GM12878 (cell line): ENCODE data around the gene FTO. TPM values are rescaled to one million over a fixed set of nuclear protein-coding genes. Genes with fewer than 3 reads are reported as not detected.

Source experiments
- ATAC-seq: fragments of 200-7000 bp; cut with Tn5 transposase; 3 replicates; pipeline ENCODE4 v1.9.1; 2020; ENCODE audit warnings: mild to moderate bottlenecking, moderate library complexity
- BruUV-seq: library from RNA; stranded (reverse); fragments of 400-500 nt; replicated peaks from 2 replicates; lab custom pipeline; 2021; lab: Mats Ljungman, UMichigan
- CTCF ChIA-PET: fragments of 300-600 bp; sonication (Branson Sonifier 250); formaldehyde crosslinking; extraction: SDS; loops from one replicate; lab custom pipeline; 2021; ENCODE audit warnings: inconsistent platforms; lab: Yijun Ruan, JAX
- POLR2A ChIA-PET: fragments of 350-600 bp; formaldehyde crosslinking; extraction: SDS; loops from one replicate; lab custom pipeline; 2021; ENCODE audit warnings: inconsistent platforms; lab: Charles Lee
- RAD21 ChIA-PET: fragments of 300-600 bp; sonication (Branson Sonifier 250); formaldehyde crosslinking; loops from one replicate; lab custom pipeline; 2023; ENCODE audit warnings: antibody characterized with exemption; ENCODE audit not compliant: unreplicated experiment; lab: Charles Lee
- SMC1A ChIA-PET: fragments of 300-600 bp; sonication (Branson Sonifier 250); formaldehyde crosslinking; loops from one replicate; lab custom pipeline; 2023; ENCODE audit not compliant: unreplicated experiment, uncharacterized antibody; lab: Charles Lee
- DNase-seq: peaks from one replicate; pipeline ENCODE4 v3.0.0-alpha.2; 2011; ENCODE audit warnings: low read depth, low spot score
- FAIRE-seq: peaks from 3 replicates; lab custom pipeline; 2011; peaks lifted over from hg19 to GRCh38; lab: Jason Lieb, UNC
- H2AFZ ChIP-seq: 2 replicates; pipeline ENCODE4 v1.6.0; 2011; ENCODE audit warnings: low read depth, low read length, control low read depth; ENCODE audit not compliant: control insufficient read depth
- H3K27ac ChIP-seq: 2 replicates; pipeline ENCODE4 v1.5.1; 2011; ENCODE audit warnings: control low read depth; ENCODE audit not compliant: control insufficient read depth, insufficient read depth
- H3K27me3 ChIP-seq, 2 experiments: replicated peaks in 1 of 2; 2 replicates each; pipeline versions ENCODE4 v1.6.0 to v1.6.1; 2011; ENCODE audit warnings: low read length in 1 of 2; ENCODE audit not compliant: control insufficient read depth in 2 of 2, insufficient read depth in 2 of 2
- H3K36me3 ChIP-seq, 2 experiments: 2 replicates each; pipeline ENCODE4 v1.5.1; 2011; ENCODE audit warnings: low read length in 1 of 2; ENCODE audit not compliant: control insufficient read depth in 2 of 2, insufficient read depth in 2 of 2
- H3K4me1 ChIP-seq: 2 replicates; pipeline ENCODE4 v1.6.1; 2011; ENCODE audit warnings: mild to moderate bottlenecking, low read length, moderate library complexity, mixed read lengths; ENCODE audit not compliant: control insufficient read depth, insufficient read depth
- H3K4me2 ChIP-seq: 2 replicates; pipeline ENCODE4 v1.6.0; 2011; ENCODE audit warnings: control low read depth; ENCODE audit not compliant: control insufficient read depth, insufficient read depth
- H3K4me3 ChIP-seq: fragments of 200-600 bp; sonication (generic); 2 replicates; pipeline ENCODE4 v1.5.1; 2016
- H3K79me2 ChIP-seq: 2 replicates; pipeline ENCODE4 v1.6.0; 2011; ENCODE audit warnings: low read length; ENCODE audit not compliant: control insufficient read depth, insufficient read depth
- H3K9ac ChIP-seq: 2 replicates; pipeline ENCODE4 v1.8.0; 2011; ENCODE audit warnings: low read length, control low read depth, mixed read lengths; ENCODE audit not compliant: control insufficient read depth, insufficient read depth
- H3K9me3 ChIP-seq: replicated peaks from 3 replicates; pipeline ENCODE4 v1.5.1; 2011; ENCODE audit warnings: mild to moderate bottlenecking, low read length; ENCODE audit not compliant: control insufficient read depth, insufficient read depth
- H4K20me1 ChIP-seq: 2 replicates; pipeline ENCODE4 v1.6.0; 2011; ENCODE audit not compliant: control insufficient read depth, insufficient read depth
- ASH2L ChIP-seq: fragments of 300-600, 200-600 bp; sonication (generic); IDR thresholded peaks from 2 replicates; pipeline ENCODE4 v1.6.1; 2017; ENCODE audit warnings: low read depth, mild to moderate bottlenecking, borderline replicate concordance
- BACH1 ChIP-seq: fragments of 450-650 bp; IDR thresholded peaks from 2 replicates; pipeline ENCODE4 v1.6.1; 2017; ENCODE audit warnings: mild to moderate bottlenecking, borderline replicate concordance
- CREB1 ChIP-seq: IDR thresholded peaks from 2 replicates; pipeline ENCODE4 v1.6.1; 2012; ENCODE audit warnings: low read depth, mild to moderate bottlenecking, inconsistent platforms
- EP300 ChIP-seq, 2 experiments: fragments of 150-350 bp in 1 of 2; IDR thresholded peaks; 2 replicates each; pipeline ENCODE4 v1.6.1; 2011 to 2012; ENCODE audit warnings: low read depth in 2 of 2, low read length in 2 of 2, borderline replicate concordance in 1 of 2, improper control_type of control experiment in 1 of 2, inconsistent platforms in 1 of 2; ENCODE audit not compliant: control insufficient read depth in 1 of 2
- HDGF ChIP-seq: fragments of 450-650 bp; IDR thresholded peaks from 2 replicates; pipeline ENCODE4 v1.6.1; 2016; ENCODE audit warnings: antibody characterized with exemption
- IKZF1 ChIP-seq: fragments of 450-650 bp; conservative IDR thresholded peaks from 2 replicates; pipeline ENCODE4 v1.6.1; 2017; ENCODE audit warnings: antibody characterized with exemption, mild to moderate bottlenecking
- MXI1 ChIP-seq: fragments of 150-350 bp; IDR thresholded peaks from 2 replicates; pipeline ENCODE4 v1.6.1; 2011; ENCODE audit warnings: low read depth, mild to moderate bottlenecking, inconsistent platforms, low read length, improper control_type of control experiment
- RCOR1 ChIP-seq: conservative IDR thresholded peaks from 2 replicates; pipeline ENCODE4 v1.6.1; 2012; ENCODE audit warnings: low read depth, low read length, improper control_type of control experiment
- TARDBP ChIP-seq: IDR thresholded peaks from 2 replicates; pipeline ENCODE4 v1.6.1; 2016; ENCODE audit warnings: borderline replicate concordance
- TCF12 ChIP-seq: IDR thresholded peaks from 2 replicates; pipeline ENCODE4 v1.6.1; 2011; ENCODE audit warnings: low read depth, mild to moderate bottlenecking, low read length
- WRNIP1 ChIP-seq: IDR thresholded peaks from 2 replicates; pipeline ENCODE4 v1.6.1; 2011; ENCODE audit warnings: low read depth, low read length, improper control_type of control experiment, borderline replicate concordance
- ZNF217 ChIP-seq: fragments of 450-650 bp; IDR thresholded peaks from 2 replicates; pipeline ENCODE4 v1.6.1; 2017; ENCODE audit warnings: antibody characterized with exemption, mild to moderate bottlenecking
- WGBS: methylation state at CpG from one replicate; pipeline ENCODE4 v1.1.6; 2016; ENCODE audit warnings: low lambda C conversion rate; ENCODE audit not compliant: insufficient replicate concordance, insufficient coverage; ENCODE audit errors: missing lambda C conversion rate; 5-methylcytosine and 5-hydroxymethylcytosine counted together
- in situ Hi-C: fragments of 300-500 bp; cut with MboI; formaldehyde crosslinking; loops from 9 replicates; pipeline ENCODE4 v1.14.3; 2018; ENCODE audit warnings: mixed read lengths
- intact Hi-C: fragments of 100-400 bp; cut with micrococcal nuclease; formaldehyde crosslinking; loops from one replicate; pipeline ENCODE4 v1.14.2; 2022; ENCODE audit not compliant: unreplicated experiment
- polyA plus RNA-seq, 11 experiments: library from polyadenylated mRNA; depleted of rRNA in 4 of 11; unstranded in 6 of 11; stranded (reverse) in 5 of 11; fragments of >200 nt; fragmentation: Nextera tagmentation in 4 of 11; fragmentation: Illumina TruSeq in 1 of 11; extraction: Ambion mirVana in 4 of 11; extraction: Trizol in 1 of 11; gene quantifications; 1 replicate in 1 of 11; 2 replicates in 10 of 11; pipeline versions ENCODE4 v1.2.1 to v1.2.3, GENCODE V29; 2011 to 2016; ENCODE audit warnings: inconsistent platforms in 2 of 11, missing spikeins in 2 of 11, low read depth in 1 of 11
- total RNA-seq, 4 experiments: library from RNA; depleted of rRNA in 3 of 4; stranded (reverse); fragments of >200 nt in 3 of 4; fragmentation: Illumina TruSeq in 1 of 4; extraction: Trizol in 1 of 4; gene quantifications; 2 replicates each; pipeline versions ENCODE4 v1.2.1 to v1.2.3, GENCODE V29; 2013 to 2021
- TF ChIP-seq, protein P1 (sequence below): IDR thresholded peaks from 2 replicates; pipeline ENCODE4 v1.6.1; 2012; ENCODE audit warnings: low read depth, low read length, improper control_type of control experiment
- TF ChIP-seq, protein P2 (sequence below): IDR thresholded peaks from 2 replicates; pipeline ENCODE4 v1.6.1; 2011; ENCODE audit warnings: low read depth, low read length, improper control_type of control experiment, borderline replicate concordance
- TF ChIP-seq, protein P3 (sequence below): fragments of 450-650 bp; IDR thresholded peaks from 2 replicates; pipeline ENCODE4 v1.6.1; 2014; ENCODE audit warnings: mild to moderate bottlenecking

FTO gene
- total and polyA plus RNA-seq, 10 of the 15 experiments (the other 5 are each of a cell fraction or from before 2014, with no cell fraction given), result 20.1 to 55.0 (median 47.0) TPM

DNA sequence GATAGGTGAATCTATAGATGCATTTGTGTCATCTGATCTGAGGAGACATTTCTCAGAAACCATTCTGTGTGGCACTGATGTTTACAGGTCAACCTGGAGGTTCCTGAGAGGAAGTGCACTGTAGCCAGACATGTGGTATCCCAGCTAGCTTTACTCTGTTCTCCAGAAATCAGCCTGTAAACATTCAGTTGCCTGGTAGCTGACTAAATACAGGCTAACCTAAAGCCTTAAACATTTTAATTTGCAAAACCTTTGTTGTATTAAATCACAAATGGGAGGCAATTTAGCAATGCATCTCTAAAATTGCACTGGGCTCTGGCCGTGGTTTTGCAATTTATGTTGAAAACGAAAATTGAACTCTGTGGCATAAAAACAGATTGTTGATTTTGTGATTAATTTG is 207.6 kb downstream of the FTO start:
- H3K79me2 ChIP-seq, result no peaks in the 10 kb centered on the region
- WGBS, result 79% methylated on average over 2 of the region's 2 CpGs
- no peak overlapping the region for H3K4me2 ChIP-seq
- DNase-seq (no peak), ATAC-seq (peak; percentile 23; the same call in 1 of the 3 replicates), FAIRE-seq (no peak)
- H3K27me3 ChIP-seq, result no peaks in the 10 kb centered on the region
- POLR2A ChIA-PET, result no interaction called here
- H3K36me3 ChIP-seq, result no peaks in the 10 kb centered on the region
- H4K20me1 ChIP-seq, result no peaks in the 10 kb centered on the region
- SMC1A ChIA-PET, result interaction anchor here (1.4 to 1.6 kb wide), 3 partner anchors 11 to 71 kb away, joined by 4 to 6 read pairs (median 4); no protein-coding TSS in a partner anchor
- H3K4me3 ChIP-seq, result no peak overlapping the region
- CTCF ChIA-PET, result interaction anchor here (1.9 kb wide), 1 partner anchor 18 kb away, joined by 5 read pairs; no protein-coding TSS in a partner anchor
- intact Hi-C loops (no loop called here), in situ Hi-C loops (no loop called here)
- no peak overlapping the region for H2AFZ ChIP-seq
- no peak overlapping the region for H3K27ac ChIP-seq
- no peaks in the 10 kb centered on the region for H3K4me1 ChIP-seq
- RAD21 ChIA-PET, result no interaction called here
- BruUV-seq, result no TSS peak
- TF ChIP-seq, protein P1, sequence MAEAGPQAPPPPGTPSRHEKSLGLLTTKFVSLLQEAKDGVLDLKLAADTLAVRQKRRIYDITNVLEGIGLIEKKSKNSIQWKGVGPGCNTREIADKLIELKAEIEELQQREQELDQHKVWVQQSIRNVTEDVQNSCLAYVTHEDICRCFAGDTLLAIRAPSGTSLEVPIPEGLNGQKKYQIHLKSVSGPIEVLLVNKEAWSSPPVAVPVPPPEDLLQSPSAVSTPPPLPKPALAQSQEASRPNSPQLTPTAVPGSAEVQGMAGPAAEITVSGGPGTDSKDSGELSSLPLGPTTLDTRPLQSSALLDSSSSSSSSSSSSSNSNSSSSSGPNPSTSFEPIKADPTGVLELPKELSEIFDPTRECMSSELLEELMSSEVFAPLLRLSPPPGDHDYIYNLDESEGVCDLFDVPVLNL, result no peak
- TF ChIP-seq CREB1 (no peak), TCF12 (no peak), TARDBP (no peak), RCOR1 (no peak), HDGF (no peak), WRNIP1 (no peak), EP300 (IDR thresholded peaks at IDR 0.05; ENCODE audit: borderline replicate concordance in 1 of 2, control insufficient read depth in 1 of 2, low read depth in 2 of 2, low read length in 2 of 2) (no peak), ASH2L (no peak), BACH1 (no peak), ZNF217 (no peak), MXI1 (no peak), IKZF1 (no peak)
- TF ChIP-seq, protein P2, sequence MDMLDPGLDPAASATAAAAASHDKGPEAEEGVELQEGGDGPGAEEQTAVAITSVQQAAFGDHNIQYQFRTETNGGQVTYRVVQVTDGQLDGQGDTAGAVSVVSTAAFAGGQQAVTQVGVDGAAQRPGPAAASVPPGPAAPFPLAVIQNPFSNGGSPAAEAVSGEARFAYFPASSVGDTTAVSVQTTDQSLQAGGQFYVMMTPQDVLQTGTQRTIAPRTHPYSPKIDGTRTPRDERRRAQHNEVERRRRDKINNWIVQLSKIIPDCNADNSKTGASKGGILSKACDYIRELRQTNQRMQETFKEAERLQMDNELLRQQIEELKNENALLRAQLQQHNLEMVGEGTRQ, result no peak
- TF ChIP-seq, protein P3, sequence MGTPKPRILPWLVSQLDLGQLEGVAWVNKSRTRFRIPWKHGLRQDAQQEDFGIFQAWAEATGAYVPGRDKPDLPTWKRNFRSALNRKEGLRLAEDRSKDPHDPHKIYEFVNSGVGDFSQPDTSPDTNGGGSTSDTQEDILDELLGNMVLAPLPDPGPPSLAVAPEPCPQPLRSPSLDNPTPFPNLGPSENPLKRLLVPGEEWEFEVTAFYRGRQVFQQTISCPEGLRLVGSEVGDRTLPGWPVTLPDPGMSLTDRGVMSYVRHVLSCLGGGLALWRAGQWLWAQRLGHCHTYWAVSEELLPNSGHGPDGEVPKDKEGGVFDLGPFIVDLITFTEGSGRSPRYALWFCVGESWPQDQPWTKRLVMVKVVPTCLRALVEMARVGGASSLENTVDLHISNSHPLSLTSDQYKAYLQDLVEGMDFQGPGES, result no peak
- no peaks in the 10 kb centered on the region for H3K9me3 ChIP-seq
- no peak overlapping the region for H3K9ac ChIP-seq
